Measurements from ENCODE around the gene CDX1.

DNA sequence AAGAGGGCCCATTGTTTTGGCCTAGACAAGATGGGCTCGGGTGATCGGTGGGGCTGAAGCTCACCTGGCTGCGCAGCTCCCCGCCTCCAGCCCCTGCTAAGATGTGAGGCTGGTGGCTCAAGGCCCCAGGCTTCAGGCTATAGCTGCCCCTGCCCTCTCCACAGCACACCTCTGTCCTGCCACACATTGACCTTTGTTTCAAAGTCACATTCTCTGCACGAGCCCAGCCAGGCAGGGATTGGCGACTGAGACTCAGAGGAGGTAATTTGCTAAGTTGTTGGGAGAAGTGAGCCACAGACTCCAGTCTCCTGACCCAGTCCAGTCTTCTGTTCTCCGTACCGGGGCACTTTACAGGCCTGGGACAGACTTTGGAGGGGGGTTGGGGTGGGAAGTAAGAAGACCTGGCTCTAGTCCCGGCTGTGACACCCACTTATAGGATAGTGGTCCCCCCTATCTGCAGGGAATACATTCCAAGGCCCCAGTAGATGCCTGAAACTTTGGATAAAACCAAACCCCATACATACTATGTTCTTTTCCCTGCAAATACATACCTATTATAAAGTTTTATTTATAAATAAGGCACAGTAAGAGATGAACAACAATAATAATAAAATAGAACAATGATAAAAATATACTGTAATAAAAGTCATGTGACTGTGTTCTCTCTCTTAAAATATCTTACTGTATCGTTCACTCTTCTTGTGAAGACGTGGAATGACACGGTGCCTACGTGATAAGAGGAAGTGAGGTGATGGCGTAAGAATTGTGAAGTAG lies 24.2 kb upstream of the CDX1 start:
- TF ChIP-seq POLR2A (IDR thresholded peaks at IDR 0.05; ENCODE audit: low read depth, low read length): no peak
- TF ChIP-seq TAF1 (IDR thresholded peaks at IDR 0.05; ENCODE audit: low read depth, low read length): no peak
- no peak for TF ChIP-seq POLR2AphosphoS5 (IDR thresholded peaks at IDR 0.05; ENCODE audit: low read depth, low read length)
- no peak for TF ChIP-seq PAX5 (IDR thresholded peaks at IDR 0.05; ENCODE audit: insufficient read depth, low read length, severe bottlenecking)
- no peak for TF ChIP-seq POU2F2 (IDR thresholded peaks at IDR 0.05; ENCODE audit: low read depth, low read length)
- TF ChIP-seq SPI1 (IDR thresholded peaks at IDR 0.05; ENCODE audit: low read depth, low read length): no peak

Data from GM12891 (cell line).